Hematopoietic multipotent progenitor cell treated with erythropoietin and hydrocortisone succinate and interleukin-3 and kit ligand, for 17 days (in vitro differentiated cells): Measurements from ENCODE around the gene SNRPD3.

Experiments
- DNase-seq: peaks from one replicate; pipeline ENCODE4 v3.0.0-alpha.2; 2015; ENCODE audit warnings: low spot score

Gene SNRPD3

GRCh38 chr22:24567668-24568067, 11.9 kb downstream of the SNRPD3 start:
- no peak for DNase-seq

GRCh38 chr22:24571266-24571665, 15.5 kb downstream of the SNRPD3 start:
- no peak for DNase-seq

GRCh38 chr22:24576778-24577177, 21.0 kb downstream of the SNRPD3 start:
- DNase-seq: no peak

DNA sequence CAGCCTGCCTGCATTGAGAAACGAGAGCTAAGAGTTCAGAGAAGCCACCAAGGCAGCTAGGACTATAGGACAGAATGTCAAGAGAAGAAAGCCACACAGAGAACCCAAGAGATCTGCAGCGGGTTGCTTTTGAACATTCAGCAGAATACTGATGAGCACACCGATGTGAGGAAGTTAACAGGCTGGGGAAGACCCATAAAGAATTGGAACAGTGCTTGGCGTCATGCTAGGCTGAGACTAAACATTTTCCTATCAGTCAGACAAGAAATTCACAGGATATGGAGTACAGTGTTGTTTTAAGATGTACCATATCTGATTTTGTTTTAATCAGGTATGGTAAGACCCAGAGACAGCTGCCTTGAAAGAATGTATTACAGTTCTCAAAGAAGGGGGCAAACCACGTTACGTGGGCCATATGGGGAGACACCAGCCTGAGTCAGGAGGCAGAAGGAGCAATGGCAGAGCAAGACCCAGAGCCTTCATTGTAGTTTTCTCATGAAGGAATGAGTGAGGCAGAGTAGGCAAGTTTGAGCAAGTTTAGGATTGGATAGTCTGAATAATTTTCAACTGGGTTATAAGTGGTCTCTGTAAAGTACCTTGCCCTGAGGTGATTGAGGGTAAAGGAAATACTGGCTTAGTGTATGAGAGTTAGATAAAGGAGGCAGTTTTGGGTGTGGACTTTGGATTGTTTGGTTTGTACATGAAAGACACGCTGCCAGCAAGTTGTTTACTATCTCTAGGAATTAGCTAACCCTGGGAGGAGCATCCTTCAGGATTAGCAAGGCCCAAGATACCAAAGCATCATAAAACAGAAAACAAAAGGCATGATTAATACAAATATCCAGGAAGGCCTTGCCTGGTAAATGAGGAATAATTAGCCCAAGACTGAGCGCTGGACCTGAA, 22.8 kb downstream of the SNRPD3 start:
- DNase-seq: no peak

- DNase-seq: no peak
Observed at GRCh38 chr22:24579258-24579601, 23.4 kb downstream of the SNRPD3 start.

- DNase-seq: no peak
Observed at GRCh38 chr22:24580276-24580675, 24.5 kb downstream of the SNRPD3 start.

DNA sequence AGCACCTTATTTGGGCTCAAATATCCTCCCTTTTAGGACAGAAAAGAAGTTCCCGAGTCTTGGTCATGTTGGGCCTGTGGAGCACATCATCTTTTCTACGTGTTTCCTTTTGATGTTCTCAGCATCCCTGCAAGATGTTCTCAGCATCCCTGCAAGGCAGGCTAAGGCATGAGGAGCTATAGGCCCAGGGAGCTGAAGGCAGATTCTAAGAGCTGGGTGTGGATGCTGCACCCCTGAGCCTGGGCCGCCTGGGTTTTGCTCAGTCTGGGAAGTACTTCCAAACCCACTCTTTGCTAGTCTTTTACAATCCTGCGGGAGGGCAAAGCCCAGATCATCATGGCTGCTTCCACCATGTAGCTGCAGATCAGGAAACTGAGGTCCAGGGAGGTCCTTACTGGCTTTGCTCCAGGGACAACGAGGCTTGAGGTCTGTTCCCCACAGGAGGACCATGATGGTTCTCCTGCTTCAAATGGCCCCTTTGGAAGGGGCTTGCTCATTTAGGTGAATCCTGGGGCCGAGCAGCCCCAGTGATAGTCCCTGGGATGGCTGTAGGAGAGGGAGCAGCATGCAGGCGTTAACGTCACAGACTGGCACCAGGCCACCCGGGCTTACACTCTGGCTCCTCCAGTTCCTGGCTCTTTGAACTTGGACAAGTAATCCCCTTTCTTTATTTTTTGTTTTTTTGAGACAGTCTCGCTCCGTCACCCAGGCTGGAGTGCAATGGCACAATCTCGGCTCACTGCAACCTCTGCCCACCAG, 26.4 kb downstream of the SNRPD3 start:
- DNase-seq: no peak

DNA sequence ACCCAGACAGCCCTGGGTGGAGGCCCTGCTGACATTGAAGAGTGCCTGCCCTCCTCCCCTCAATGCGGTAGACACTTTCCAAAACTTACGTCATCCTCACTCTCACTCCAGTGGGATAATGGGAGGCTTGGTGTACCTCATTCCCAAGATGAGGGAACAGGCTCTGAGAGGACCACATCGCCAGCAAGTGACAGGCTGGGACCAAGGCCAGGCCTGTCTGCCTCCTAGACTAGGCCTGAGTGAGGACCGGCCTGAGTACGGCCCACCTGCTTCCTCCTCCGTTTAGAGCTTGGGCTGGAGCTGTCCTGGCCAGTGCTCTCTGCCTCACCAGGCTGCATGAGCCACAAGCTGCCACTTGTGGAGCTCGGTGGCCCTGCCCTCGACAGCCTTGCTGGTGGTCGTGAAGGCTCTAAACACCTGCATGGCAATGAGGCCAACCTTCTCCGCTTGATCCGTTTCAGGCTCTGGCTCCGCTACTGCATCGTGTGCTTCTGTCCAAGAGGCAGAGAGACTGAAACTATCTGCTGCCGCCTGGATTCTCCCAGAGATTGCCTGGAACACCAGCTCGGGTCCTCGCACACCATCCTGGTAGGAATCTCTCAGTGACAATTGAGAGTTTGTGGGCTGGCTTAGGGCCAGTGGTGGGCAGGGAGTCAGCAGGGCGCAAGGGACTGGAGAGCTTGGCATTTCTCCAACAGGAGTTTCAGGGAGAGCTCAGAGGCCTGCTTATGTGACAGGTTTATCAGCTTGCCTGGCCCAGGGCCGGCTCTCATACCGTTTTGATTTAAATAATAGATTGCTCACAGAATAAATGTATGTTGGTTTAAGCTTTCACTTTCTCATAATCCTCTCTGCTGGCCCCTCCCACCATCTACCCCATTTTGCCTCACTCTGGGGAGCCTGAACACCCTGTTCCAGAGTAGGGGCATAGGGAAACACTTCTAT, 27.7 kb downstream of the SNRPD3 start:
- no peak for DNase-seq

DNA sequence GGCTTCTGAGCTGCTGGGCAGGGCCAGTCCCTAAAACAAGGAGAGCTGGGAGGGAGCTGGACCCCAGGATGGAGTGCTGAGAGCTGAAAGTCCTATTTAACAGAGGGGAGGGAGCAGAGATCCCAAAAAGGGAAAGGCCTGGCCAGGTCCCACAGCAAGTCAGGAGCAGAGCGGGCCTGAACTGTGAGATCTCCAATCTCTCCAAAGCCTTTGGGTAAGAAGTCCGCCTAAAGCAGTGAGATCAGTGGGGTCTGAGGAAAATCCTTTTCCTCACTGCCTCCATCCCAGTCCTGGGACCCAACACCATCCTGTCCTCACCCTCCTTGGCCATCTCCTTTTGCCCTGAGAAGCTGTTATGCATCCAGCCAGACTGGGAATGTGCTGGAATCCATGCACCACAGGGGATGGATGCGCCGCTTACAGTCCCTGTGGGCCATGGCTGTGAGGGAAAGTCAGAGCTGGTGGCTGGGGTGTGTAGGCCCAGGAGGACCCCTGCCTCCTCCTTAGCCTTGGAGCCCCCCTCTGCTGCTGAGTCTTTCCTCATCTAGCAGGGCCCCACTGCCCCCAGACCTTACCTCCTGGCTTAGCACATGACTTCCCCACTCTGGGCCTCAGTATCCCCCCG, 28.5 kb downstream of the SNRPD3 start:
- DNase-seq: no peak

DNA sequence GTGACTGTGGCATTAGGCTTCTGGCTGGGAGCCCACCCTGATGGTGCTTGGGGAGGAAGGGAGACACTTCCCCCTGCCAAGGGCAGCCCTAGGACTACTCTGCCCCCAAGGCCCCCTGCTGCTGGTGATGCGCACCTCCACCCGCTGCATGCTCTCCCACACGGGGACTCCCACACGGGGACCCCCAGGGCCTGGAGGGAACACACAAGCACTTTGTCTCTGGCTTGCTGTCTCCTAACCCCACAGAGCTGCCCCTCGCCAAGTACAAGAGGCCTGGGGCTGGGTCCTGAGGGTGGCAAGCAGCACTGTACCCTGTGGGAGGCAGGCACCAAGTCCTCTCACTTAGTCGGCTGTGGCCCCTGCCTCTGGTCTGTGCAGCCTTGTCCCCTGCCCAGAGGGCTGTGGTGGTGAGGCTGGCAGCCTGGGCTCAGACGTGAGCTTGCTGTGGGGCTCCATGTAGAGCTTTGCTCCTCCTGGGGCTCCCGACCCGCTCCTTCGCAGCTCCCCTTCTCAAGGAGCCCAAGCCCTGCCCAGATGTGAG, 29.1 kb downstream of the SNRPD3 start:
- DNase-seq: no peak

DNA sequence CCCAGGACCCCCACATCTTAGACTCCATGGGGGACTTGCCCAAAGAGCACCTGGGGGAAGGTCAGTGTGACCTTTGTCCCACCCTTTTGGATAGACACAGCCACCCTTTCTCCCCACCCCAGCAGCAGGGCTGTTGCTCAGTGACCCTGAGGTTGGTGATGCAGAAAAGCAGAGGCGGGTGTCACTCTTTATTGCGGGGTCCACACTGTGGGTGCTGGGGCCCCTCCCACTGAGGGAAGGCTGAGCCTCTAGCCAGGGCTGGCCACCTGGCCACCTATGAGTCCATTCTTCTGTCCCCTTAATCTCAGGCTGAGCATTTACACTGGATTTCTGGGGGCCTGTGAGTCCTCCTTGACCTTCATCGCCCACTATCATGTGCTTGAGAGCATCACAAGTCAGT, 29.7 kb downstream of the SNRPD3 start:
- DNase-seq: no peak

- DNase-seq: no peak
Observed at GRCh38 chr22:24585927-24586546, 30.2 kb downstream of the SNRPD3 start.

DNA sequence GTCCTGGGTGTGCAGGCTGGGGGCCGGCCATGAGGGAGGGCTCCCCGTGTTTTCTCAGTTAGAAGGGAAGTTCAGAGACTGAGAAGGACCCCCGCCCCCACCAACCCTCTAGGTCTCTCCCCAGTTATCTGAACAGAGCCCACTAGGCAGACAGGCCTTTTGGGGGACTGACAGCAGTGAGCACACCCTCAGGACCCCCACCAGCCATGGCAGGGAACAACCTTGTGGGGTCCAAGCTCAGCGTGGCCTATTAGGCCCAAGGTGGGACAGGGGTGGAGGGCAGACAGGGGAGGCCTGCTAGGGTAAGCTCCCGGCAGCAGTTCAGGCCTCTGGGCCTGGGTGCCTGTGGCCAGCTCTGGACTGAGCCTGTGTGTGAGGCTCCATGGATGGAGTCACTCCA, 31.5 kb downstream of the SNRPD3 start:
- DNase-seq: no peak

GRCh38 chr22:24587948-24588347, 32.1 kb downstream of the SNRPD3 start:
- no peak for DNase-seq

DNA sequence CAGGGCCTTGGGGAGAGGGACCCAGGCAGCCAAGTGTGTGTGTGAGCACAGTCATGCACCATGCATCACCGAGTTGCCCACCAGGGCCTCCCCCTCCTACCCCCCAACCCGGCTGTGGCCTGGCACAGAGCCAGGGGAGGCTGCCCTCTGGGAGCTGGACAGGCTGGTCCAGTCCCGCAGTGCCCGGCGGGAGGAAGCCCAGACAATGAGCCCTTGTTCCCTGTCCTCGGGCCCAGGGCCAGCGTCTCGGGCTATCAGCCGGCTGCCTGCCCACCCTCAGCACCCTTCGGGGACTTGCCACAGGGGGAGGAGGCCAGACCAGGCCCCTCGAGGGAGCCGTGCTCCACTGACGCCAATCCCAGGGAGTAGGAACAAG, 32.6 kb downstream of the SNRPD3 start:
- no peak for DNase-seq

DNA sequence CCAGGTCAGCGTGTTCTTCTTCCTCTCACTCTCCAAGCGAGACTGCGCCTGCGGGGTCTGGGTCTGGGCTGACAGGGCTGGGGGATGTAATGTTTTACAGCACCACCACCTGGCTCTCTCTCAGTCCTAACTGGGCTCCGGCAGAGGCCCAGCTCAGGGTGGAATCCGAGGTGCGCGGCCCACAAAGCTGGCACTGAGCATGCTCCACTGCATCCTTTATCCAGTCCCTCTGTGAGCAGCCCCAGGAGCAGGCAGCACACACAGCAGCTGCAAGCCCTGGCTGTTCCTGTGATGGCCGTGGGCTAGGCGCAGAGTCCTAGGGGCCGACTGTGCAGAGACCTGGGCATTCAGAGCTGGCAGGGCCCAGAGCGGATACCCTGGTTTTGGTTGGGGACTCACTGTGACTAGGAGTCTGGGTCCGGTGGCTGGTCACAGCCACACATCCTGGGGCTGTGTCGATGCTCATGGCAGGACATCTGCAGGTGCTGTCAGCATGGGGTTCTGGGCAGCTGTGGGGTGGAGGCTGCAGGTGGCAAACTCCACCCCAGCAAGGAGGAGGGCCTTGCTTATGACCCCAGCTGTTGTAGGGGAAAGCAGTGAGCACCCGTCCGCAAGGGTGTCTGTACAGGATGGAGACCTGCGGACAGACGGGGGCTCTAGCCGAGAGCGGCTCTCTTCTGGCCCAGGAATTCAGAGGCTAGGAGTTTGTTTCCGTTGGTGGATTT, 33.1 kb downstream of the SNRPD3 start:
- DNase-seq: no peak

GRCh38 chr22:24589518-24590030, 33.8 kb downstream of the SNRPD3 start:
- no peak for DNase-seq

DNA sequence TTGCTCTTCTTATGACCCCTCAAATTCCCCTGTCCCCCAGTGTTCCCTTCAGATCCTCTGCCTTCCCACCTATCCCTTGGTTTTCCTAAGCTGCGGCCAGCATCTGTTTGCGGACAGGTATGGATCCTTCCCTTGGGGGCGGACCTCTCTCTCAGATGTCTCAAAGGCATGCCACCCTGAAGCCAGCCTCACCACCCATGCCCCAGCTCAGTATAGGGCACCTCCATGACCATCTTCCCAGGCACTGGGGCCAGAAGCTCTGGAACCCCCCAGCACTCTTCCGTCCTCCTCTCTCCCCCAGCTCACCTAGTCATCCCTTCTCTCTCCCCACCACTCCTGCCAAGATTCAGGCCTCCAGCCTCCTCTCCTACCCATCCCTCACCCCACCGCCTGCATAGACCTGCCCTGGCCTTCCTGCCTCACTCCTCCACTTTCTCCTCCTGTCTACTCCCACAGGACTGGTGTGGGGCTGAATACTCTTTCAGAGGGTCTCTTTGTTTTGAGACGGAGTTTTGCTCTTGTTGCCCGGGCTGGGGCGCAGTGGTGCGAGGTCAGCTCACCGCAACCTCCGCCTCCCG, 34.9 kb downstream of the SNRPD3 start:
- DNase-seq: no peak

DNA sequence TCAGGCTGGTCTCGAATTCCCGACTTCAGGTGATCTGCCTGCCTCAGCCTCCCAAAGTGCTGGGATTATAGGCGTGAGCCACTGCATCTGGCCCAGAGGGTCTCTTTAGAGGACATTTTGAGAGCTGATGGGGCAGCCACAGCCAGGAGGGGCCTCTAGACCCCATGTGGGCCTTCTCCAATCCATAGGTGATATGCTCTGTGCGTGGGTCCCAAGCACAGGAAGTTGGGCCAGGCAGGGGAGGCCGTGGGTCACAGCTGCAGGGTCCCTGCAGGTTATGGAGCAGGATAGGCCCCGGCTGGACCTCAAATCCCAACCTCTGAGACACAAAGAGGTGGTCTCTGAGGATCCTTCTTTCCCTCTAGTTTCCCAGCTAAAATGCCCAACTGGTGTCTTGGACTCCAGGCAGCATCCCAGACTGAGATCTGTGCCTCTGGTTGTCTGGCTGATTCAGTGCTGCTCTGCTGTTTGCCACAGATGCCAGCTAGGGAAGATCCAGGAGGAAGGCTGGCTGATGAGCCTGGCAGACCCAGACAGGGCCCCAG, 35.6 kb downstream of the SNRPD3 start:
- no peak for DNase-seq
